HG03457 (cell line): ENCODE data around the gene TMEM168.
"Not testable (repeated sequence)": the region's sequence is repeated elsewhere in the genome, so short reads cannot be mapped to it uniquely, and the experiment has no call there.

Experiments
- ATAC-seq: cut with Tn5 transposase; IDR thresholded peaks from one replicate; pipeline ENCODE4 v1.9.1; 2021; ENCODE audit warnings: moderate number of reproducible peaks; ENCODE audit not compliant: unreplicated experiment

Gene TMEM168

DNA sequence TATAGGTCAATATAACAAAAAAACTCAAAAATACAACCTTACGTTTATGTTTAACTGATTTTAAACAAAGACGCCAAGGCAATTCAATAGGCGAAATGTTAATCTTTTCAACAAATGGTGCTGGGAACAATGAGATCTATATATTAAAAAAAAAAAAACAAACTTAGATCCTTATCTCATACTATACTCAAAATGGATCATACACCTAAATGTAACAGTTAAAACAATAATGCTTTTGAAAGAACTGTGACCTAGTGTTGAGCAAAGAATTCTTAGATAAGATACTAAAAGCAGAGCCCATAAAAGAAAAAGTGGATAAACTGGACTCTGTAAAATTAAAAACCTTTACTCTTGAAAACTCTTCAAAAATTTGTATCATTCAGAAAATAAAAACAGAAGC is 8.6 kb downstream of the TMEM168 start:
- no peak for ATAC-seq

DNA sequence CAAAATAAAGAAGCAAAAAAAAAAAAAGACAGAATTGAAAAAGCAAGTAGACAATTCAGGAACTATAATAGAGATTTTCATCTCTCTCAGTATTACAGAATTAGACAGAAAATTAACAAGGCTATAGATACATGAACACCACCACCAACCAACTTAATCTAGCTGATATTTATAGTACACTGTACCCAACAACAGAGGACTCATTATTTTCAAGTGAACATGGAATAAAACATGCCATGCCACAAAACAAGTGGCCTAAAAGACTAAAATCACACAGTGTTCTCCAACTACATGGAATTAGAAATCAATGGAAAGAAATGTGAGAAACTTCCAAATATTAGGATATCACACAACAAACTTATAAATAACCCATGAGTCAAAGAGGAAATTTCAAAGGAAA is 9.1 kb downstream of the TMEM168 start:
- ATAC-seq: no peak

DNA sequence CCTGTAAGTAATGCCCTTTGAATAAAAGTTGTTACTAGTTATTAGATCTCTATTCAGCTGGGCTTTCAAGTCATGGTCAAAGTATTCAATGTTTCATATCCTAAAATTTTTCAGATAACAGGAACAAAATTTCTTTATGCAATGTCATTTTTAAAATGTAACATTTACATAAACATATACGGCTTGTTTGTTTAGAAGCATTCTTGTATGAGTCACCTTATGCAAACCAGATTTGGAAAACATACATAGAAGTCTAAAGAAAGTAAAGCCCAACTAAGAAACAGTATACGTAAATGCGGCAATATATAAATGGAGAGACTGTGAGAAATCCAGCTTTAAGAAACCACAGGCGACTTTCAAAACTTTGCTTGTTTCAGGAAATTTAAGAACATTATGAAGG is 10.5 kb downstream of the TMEM168 start:
- ATAC-seq: no peak

DNA sequence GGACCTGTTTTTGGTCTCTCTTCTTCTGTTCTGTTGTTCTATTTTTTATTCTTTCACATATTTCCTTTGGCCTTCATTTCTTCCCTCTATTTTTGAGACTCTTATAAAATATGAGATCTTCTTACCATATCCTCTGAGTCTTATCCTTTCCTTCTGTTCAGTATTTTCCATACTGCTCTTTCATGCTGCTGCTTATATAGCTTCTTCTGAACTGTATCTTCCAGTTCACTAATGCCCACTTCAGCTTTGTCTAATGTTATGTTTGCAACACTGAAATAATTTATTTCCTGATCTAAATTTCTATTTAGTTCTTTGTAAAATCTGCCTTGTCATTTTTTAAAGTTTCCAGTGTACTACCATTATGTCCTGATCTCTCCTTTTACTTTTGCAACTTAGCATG is 12.8 kb downstream of the TMEM168 start:
- ATAC-seq: no peak

DNA sequence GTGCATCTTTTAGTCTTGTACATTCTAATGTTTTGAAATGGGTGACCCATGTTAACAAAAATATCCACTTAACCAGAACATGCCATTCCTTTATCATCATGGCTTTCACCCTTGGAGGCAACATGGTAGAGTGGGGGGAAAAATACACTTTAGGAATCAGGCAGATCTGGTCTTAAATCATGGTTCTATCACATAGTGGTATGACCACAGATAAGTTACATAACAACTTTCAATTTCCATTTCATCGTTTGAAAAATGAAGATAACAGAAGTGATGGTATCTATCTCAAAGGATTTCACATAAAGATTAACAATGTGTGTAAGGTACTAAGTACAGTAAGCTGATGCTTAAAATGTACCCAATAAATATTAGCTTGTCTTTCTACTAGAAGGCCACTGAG is 19.0 kb downstream of the TMEM168 start:
- ATAC-seq: no peak

DNA sequence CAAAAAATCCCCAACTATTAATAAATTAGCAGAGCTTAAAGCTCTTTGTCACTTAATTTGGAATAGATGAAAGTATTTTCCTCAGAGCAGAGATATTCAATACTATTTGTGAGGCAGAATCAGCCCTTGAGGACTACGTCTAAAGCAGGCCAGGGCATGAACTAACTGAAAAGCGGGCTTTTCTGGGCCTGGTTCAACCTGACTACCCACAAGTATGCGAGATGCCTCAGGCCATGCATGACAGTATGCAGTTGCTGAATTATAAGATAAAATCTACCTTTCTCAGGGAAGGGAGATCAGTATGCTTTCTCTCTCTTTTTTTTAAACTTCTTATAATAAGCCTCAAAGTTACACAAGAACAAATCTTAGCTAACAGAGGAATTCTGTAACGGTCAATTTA is 20.1 kb downstream of the TMEM168 start:
- ATAC-seq: no peak

DNA sequence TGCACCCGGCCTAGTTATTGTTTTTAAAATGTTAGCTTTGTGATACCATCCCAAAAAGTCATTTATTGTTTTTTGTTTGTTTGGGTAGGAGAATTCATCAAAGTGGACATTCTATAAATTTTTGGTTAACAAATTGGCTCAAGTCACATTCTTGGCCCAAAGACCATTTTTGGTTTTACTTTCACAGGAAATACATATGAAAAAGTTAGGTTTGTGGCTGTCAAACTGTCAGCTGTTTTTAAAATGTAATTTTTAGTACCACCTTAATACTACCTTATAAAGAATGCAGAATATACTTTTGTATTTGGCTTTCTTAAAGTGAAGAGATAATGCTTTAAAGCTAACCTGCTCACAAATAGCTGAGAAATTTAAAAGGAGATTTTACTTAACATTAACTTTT is 25.1 kb downstream of the TMEM168 start:
- ATAC-seq: no peak

DNA sequence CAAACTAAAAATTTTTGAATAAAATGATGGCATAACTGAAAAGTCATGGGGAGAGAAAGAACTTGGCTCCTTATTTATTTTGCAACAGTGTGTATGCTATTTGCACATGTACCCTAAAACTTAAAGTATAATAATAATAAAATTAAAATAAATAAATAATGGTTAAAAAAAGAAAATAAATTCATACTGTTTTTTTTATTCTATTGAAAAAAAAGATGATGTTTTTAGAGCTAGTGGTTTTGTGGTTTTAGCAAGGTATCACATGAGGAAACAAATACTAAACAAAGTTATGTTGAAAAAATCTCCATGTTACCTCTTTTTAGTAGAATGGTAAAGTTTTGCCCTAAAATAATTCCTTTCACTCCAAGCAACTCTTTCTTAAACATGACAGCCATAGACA is 26.2 kb downstream of the TMEM168 start:
- no peak for ATAC-seq

DNA sequence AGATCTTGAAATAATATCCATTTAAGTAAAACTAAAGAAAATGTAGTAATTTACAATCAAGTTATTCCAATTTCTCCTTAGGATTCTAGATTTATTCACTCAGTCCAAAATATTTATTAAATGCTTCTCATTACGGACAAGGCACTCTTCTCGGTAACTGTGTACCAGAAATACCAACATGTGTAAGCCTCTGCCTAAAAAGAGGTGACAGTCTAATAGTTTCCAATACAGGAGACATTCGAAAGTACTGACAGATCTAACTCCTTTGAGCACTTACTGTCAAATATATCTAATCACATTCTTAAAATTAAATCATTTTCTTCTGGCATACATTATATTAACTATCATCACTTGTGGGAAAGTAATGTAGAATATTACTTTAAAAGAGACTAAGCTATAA is 26.9 kb downstream of the TMEM168 start:
- no peak for ATAC-seq

DNA sequence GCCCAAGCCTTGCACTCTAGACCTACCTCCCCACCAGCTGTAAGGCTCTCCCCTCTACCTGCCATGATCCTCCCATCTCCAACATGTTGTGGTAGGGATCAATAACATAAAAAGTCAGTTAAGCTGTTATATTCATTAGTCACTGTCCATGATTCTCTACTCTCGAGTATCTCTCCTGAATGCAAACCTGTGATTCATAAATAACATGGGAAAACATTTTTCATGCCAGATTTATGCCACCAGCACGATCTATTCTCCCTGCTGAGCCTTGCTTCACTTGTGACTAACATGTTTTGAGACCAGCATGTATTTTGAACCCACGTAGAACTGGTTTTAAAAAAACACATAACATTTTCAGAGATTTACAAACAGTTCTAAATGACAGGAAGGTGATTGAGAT is 30.3 kb downstream of the TMEM168 start:
- ATAC-seq: no peak

DNA sequence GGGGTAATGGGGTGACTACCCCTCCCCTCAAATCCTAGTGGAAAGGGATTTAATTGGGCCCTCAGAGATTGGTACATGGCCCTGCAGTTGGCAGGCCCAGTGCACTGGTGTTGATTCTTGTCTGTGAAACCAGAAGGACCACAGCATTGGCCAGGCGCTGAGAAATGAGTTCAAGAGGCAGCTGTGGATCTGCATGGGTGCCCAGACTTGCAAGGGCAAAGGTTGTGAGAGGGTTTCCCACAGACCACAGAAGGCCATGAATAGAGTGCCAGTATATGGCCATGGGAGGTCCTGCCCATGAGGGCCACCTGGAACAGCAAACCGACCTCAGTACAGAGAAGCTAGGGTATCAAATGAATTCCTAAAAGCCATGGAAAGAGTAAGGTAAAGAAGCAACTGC is 32.9 kb downstream of the TMEM168 start:
- ATAC-seq: no peak

DNA sequence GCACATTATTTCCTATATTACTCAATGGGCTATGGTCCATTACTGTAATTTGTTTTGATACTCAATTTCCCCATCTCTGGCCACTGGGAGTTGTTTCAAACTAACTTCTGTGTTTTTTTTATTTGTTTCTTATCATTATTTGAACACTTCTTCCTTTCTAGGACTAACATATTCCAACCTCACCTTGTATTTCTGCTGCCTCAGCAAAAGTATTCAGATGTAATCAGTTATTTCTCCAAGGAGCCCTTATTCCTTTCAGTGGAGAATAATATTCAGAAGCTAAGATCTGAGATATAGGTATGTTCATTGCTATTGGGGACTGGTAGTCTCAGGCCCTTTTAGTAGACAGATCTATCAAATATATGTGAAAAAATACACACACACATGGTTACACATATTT is 36.9 kb downstream of the TMEM168 start:
- no peak for ATAC-seq

DNA sequence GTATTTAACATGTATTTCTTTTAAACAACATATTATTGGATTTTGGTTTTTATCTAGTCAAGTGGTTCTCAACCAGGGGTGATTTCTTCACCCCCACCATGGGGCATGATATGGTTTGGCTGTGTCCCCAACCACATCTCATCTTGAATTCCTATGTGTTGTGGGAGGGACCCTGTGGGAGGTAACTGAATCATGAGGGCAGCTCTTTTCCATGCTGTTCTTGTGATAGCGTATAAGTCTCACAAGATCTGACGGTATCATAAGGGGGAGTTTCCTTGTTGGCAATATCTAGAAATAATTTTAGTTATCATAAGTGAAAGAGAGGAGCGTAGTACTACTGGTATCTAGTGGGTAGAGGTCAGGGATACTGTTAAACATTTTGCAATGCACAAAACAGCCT is 37.6 kb downstream of the TMEM168 start:
- no peak for ATAC-seq

DNA sequence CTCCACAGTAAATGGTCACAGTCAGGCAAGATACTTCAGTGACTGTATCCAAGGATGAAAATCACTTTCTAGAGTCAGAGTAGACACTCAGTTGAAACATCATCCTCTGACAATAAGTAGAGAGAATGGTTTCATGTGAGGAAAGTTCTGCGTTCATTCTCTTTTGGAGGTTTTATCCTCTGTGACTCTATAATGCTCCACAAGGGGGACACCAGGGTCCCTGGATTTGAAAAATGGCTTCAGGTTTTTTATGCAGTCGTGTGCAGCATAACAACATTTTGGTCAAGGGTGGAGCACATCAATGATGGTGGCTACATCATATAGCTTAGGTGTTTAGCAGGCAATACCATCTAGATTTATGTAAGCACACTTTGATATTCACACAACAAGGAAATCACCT is 40.4 kb downstream of the TMEM168 start:
- no peak for ATAC-seq

DNA sequence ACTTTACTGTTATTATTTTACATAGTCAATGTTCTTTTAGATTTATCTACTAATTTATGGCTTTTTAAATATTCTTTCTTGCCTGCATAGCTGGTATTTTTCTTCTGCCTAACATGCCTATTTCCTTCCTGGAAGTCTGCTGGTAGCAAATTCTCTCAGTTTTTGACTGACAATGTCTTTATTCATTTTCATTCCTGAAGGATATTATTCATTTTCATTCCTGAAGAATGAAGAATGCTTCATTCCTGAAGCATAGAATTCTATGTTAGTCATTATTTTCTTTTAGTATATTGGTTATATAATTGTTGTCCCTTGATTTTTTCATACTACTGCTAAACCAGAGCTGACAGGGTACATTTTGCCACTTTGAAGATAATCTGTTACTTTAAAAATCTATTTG is 41.8 kb downstream of the TMEM168 start:
- ATAC-seq: no peak

DNA sequence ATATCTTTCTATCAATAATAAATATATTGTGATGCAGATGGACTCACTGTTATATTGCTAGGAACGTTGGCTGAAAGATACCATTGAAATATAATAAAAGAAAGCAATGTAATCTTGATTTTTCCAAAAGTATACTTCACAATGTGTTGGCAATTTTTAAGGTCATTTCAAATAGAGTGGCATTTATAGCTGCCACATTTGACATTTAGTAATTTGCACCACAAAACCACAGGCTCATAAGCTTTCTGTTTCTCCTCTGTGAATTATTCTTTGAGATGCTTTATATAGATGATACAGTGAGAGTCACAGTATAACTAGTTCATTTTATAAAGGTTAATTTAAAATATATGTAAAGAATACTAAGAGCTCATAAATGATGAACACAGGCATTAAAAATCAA is 44.6 kb downstream of the TMEM168 start:
- ATAC-seq: no peak

DNA sequence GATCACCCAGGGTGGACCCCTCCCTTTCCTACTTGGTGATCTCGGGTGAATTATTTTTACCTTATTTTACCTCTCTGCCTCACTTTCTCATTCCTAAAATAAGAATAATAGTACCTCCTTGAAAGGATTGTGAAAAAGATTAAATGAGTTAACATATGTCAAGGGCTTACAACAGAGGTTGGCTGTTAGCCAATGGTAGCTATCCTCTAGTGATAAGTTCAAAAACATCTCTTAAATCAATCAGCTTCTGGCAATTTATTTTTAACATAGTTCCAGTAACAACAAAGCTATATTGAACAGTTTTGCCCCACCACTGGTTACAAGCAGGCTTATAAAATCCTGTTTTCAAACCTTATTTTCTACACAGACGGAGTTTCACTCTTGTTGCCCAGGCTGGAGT is 45.4 kb downstream of the TMEM168 start:
- no peak for ATAC-seq

DNA sequence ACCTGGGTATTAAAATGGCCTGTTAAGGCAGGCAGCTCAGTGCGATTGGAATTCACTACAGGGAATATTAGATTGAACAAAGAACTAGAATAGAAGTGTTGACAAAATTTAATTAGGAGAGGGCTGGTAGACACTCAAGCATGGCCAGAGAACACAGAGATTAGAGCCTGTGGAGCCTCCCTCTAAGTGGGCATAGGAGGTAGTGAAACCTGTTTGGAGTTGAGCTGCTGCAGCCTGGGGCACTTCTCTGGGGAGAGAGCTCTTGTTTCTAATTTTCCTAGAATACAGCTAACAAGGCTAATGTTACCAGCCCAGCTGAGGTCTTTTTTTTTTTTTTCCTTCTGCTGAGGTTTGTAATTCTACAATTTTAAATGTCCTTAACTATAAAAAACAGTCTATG is 46.4 kb downstream of the TMEM168 start:
- ATAC-seq: no peak

DNA sequence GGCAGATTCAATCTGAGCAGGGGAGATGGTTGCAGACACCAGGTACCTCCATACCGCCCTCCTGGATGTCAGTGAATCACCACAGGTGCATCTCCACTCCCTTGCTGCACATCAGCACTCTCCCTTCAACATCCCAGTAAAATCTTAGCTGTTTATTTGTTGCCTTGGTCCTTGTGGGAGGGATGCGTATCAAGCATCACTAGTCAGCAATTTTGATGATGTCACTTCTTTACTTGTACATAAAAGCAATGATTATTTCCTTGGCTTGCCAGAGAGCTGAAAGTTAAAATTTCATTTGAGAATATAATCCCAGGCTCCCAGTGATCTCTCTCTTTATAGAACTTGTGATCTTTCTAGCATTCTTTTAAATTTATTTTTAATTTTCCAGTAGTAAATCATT is 49.5 kb downstream of the TMEM168 start:
- ATAC-seq: no peak

DNA sequence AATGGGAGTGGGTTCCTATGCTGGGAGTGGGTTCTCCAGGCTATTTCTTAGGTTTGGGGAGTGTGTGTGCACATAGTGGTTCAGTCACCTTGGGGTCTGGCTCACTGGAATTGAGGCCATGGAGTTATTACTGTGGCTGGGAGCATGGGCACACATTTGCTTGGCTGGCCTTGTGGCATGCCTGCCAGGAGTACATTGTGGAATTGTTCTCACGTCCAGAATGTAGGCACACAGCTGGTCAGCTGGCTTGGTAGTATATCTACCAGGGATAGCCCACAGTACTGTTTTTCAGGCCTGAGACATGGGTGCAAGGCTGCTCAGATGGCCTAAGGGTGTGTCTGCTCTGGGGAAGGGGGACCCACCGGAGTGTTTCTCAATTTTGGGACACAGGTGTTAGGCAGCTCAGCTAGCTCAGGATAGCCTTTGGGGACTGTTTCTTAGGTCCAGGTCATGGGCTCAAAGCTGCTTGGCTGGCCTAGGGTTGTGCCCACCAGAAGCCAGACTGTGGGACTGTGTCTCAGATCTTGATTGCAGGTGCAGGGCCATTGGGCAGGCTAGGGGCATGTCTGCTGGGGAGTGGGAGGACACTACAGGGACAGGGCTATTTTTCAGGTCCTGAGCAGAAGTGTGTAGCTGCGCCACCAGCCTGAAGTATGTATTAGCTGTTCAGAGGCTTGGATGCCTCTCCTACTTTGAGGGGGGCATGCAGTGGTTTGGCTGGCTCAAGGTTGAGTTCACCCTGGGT is 50.6 kb downstream of the TMEM168 start:
- ATAC-seq: no peak

DNA sequence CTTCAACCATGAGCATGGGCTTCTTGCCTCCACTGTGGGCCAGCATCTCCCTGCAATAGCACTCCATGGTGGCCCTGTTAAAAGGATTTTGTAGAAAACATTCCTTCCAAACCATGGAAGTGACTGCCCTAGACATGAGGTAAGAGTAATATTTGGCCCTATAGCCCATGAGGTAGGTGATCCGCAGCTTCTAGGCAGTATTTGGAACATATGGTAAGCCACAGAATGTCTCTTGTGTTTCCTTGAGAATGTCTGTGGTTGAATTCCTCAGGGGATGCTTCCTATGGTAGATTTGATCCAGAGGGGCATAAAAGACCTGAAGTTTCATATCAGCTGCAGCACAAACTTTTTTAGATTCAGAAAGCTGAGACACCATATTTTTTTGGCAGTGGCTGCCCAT is 54.9 kb downstream of the TMEM168 start:
- no peak for ATAC-seq

DNA sequence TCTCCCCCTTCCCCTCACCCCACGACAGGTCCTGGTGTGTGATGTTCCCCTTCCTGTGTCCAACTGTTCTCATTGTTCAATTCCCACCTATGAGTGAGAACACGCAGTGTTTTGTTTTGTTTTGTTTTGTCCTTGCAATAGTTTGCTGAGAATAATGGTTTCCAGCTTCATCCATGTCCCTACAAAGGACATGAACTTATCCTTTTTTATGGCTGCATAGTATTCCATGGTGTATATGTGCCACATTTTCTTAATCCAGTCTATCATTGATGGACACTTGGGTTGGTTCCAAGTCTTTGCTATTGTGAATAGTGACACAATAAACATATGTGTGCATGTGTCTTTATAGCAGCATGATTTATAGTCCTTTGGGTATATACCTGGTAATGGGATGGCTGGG is 58.9 kb downstream of the TMEM168 start:
- not testable (repeated sequence) for ATAC-seq

DNA sequence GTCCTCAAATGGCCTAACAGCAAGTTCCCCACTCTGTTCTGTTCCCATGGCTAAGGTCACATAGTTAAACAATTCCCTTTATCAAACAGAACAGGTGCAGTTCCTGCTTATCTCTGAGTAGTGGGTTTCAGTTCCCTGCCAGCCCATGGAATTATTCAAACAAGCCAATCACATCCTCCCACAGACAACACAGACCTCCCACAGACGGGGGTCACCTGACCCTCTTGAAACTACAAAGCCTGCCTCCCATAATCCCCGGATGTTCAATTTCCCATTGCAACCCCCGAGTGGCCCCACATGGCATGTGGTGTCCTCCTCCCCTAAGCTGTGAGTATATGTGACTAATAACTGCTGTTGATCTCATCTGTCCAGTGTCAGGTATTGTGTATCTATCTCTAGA is 64.1 kb downstream of the TMEM168 start:
- ATAC-seq: no peak
